Muscle of arm (tissue), 12 donors: ENCODE data around the gene LARGE2. TPM values are rescaled to one million over a fixed set of nuclear protein-coding genes. Genes with fewer than 3 reads are reported as not detected.

Experiments
- DNase-seq: peaks from one replicate; pipeline ENCODE4 v3.0.0-alpha.2; 2013
- polyA plus RNA-seq, 12 donors: library from polyadenylated mRNA; unstranded; fragments of 120-200 nt; gene quantifications; one replicate each; pipeline ENCODE4 v1.2.1, GENCODE V29; 2013; ENCODE audit not compliant: insufficient read length in 12 of 12

Gene LARGE2
- polyA plus RNA-seq, 12 donors, result 0.07 to 22.0 (median 0.49) TPM; not detected in 2

GRCh38 chr11:45913942-45914635 lies 8.4 kb upstream of the LARGE2 start:
- DNase-seq, result no peak

GRCh38 chr11:45915446-45915845 lies 7.0 kb upstream of the LARGE2 start:
- DNase-seq, result no peak

- no peak for DNase-seq
These were observed 5.2 kb upstream of the LARGE2 start for GRCh38 chr11:45917286-45917622.

- DNase-seq, result peak; percentile 99
These were observed 4.7 kb upstream of the LARGE2 start, which contains the start of gene PEX16 for GRCh38 chr11:45917623-45918330. TSS of gene PEX16 (minus strand) at chr11:45917877. CDS start at chr11:45917811, 66 bp downstream.

DNA sequence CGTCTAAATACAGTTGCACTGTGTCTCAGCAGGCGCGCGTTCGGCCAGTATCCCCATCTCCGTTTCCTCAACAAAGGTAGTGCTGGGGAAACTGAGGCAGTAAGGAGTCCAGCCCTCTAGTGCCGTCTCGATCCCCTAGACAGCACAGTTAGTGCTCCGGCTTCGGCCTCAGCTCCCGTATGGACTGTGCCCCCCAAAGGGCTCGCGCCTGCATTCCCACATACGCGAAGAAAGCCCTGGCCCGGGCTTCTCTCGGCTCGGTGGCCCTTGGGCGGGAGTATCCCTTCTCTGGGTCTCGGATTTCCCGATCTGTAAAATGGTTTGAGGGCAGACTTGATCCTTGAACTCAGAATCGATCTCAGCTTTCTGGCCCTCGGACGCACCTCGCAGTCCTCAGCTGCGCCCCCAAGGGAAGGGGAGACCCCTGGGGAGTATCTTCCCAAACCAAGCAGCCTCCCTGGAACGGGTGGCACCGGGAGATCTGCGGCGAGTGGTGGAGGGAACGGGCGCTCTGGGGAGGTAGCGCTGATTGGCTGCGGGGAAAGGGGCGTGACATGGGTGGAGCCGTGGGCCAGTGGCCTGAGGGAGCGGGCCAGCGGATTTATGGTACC lies 4.0 kb upstream of the LARGE2 start:
- peak; percentile 49 for DNase-seq

- no peak for DNase-seq
These were observed 3.3 kb upstream of the LARGE2 start for GRCh38 chr11:45918962-45919675.

DNA sequence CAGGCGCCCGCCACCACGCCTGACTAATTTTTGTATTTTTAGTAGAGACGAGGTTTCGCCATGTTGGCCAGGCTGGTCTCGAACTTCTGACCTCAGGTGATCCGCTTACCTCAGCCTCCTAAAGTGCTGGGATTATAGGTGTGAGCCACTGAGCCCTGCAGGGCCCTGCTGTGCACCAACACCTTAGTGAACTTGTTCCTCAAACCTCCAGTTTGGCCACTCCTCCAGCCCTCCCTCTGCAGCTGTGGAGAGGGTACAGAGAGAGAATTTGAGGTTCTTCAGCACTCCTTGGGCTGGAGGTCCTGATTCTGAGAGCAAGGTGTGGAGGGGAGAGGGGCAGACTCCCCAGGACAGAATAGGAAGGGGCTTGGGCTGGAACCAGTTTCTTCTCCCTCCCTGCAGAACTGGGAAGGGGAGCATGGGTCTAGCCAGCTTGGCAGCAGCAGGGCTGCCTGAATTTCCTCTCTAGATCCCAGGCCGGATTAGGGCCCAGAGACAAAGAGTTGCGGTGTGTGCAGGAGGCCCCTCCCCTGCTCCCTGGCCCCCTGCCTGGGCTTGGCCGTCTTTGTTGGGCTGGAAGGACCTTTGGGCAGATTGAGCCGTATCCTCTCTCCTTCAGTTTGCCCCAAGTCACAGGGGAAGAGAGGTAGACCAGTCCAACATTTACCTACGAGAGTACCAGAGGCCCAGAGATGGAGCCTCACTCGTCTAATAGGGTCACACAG lies 2.5 kb upstream of the LARGE2 start:
- DNase-seq, result no peak

DNA sequence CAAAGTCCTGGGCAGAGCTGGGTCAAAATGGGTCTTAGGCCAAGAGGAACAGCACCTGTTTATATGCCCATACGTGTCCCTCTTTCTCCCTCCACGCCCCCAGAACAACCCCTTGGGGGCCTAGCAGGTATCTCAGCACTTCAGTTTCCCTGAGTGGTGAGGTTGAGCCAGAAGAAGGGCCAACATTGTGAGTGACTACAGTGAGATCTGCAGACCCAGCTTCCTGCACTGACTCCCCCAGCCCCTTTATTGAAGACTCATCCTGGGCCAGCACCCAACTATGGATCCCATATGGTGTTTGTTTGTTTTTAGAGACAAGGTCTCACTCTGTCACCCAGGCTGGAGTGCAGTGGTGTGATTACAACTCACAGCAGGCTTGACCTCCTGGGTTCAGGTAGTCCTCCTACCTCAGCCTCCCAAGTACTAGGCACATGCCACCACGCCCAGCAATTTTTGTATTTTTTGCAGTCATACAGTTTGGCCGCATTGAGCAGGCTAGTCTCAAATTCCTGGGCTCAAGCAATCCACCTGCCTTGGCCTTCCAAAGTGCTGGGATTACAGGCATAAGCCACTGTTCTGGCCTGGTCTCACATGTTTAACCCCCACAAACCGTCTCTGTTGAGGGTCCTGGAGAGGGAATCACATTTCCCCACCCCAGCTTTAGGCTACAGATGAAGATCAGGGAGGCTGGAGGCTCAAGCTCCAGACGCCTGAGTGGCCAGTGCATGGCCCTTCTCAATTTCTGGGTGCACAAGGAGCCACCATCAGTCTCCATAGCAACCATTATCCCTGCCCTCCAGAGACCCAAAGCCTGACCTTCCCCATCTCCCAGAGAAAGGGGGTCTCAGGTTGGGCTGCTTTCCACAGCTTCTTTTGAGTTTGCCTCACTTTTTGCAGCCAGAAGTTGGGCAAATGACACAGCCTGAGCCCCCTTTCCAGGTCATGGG lies 1.7 kb upstream of the LARGE2 start:
- DNase-seq, result no peak

- peak; percentile 41 for DNase-seq
These were observed 663 bp upstream of the LARGE2 start for GRCh38 chr11:45921561-45922424.

DNA sequence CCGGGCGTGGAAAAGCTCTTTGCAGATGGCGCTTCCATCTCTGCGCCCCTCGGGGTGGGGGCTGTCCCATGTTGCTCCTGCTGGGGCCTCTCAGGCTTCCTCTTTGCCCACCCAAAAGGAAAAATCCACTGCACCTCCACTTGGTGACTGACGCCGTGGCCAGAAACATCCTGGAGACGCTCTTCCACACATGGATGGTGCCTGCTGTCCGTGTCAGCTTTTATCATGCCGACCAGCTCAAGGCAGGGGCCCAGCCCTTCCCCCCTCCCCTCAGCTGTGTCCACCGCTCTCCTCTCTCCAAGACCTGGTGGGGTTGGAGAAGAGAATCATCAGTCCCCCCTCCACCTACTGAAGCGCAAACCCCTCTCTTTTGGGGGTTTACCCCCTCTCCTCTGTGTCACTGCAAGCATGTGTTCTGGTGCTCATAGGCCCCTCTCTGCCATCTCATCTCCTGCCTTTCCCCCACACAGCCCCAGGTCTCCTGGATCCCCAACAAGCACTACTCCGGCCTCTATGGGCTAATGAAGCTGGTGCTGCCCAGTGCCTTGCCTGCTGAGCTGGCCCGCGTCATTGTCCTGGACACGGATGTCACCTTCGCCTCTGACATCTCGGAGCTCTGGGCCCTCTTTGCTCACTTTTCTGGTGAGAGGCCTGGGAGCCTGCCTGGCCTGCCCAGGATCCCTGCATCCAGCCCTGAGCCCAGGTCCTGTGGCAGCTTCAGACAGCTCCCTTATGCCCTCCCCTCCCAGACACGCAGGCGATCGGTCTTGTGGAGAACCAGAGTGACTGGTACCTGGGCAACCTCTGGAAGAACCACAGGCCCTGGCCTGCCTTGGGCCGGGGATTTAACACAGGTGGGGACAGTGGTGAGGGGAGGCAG lies 1.8 kb downstream of the LARGE2 start:
- DNase-seq, result no peak

DNA sequence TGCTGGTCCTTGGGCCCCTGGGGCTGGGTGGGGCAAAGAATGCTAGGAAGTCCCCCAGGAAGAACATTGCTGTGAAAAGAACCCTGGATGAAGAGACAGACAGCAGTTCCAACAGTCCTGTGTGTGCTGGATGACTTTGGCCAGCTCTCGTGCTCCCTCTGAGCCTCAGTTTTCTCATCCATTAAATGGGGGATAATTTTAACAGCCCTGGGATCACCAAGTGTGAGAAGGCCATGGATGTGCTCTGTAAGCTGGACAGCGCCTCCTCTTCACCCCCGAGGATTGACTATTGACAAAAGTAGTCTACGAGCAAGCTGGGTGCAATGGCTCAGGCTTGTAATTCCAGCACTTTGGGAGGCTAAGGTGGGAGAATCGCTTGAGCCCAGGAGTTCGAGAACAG lies 2.5 kb downstream of the LARGE2 start:
- no peak for DNase-seq

GRCh38 chr11:45925550-45925949 lies 3.1 kb downstream of the LARGE2 start:
- no peak for DNase-seq

DNA sequence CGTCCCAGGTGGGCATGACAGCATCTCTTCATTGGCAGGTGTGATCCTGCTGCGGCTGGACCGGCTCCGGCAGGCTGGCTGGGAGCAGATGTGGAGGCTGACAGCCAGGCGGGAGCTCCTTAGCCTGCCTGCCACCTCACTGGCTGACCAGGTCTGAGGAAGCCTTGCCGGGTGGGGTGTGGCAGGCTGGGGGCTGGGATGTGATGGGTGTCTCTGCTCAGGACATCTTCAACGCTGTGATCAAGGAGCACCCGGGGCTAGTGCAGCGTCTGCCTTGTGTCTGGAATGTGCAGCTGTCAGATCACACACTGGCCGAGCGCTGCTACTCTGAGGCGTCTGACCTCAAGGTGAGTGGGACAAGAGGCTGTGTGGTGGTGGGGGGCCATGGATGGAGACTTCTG lies 3.5 kb downstream of the LARGE2 start:
- DNase-seq, result no peak

DNA sequence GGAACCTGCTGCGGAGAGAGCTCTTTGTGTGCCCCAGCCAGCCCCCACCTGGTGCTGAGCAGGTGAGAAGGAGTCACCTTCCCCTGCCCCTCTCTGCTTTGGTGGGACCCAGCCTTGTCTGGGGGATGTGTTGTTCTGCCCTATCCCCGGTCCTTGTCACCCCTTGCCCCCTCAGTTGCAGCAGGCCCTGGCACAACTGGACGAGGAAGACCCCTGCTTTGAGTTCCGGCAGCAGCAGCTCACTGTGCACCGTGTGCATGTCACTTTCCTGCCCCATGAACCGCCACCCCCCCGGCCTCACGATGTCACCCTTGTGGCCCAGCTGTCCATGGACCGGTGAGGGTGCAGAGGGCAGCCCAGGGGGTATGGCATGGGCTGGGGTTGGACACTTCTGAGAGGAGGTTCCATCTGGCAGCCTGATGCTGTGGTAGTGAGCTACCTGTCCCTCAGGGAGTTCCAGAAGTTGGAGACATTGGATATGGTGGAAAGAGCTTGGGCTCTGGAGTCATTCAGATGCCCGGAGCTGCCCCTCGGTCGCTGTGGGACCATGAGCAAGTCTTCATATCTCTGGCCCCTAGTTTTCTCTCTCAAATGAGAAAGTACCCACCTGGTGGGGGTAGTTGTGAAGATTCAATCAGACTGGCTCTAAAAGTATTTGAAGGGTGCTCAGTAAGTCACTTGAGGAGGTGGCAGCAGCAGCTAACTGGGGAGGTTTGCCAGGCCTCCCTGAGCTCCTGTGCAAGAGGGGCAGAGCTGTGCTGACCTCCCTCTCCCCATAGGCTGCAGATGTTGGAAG lies 4.3 kb downstream of the LARGE2 start:
- DNase-seq, result no peak

DNA sequence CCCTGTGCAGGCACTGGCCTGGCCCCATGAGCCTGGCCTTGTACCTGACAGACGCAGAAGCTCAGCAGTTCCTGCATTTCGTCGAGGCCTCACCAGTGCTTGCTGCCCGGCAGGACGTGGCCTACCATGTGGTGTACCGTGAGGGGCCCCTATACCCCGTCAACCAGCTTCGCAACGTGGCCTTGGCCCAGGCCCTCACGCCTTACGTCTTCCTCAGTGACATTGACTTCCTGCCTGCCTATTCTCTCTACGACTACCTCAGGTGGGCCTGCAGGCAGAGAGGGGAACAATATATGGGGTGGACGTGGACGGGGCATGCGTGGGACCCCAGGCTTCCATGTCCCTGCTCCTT lies 4.9 kb downstream of the LARGE2 start:
- no peak for DNase-seq

GRCh38 chr11:45927684-45928413 lies 5.4 kb downstream of the LARGE2 start:
- no peak for DNase-seq
